ENCODE measurements around the gene EDEM2.

- TF ChIP-seq POLR2A (IDR thresholded peaks at IDR 0.05) (no peak), CTCF (IDR thresholded peaks at IDR 0.05) (no peak), EP300 (IDR thresholded peaks at IDR 0.05; ENCODE audit: low read depth) (no peak), POLR2AphosphoS5 (IDR thresholded peaks at IDR 0.05) (no peak)
Observed at GRCh38 chr20:35104685-35105295, 42.3 kb downstream of the EDEM2 start.
